Measurements from ENCODE around the gene PSMC1. TPM values are rescaled to one million over a fixed set of nuclear protein-coding genes. Genes with fewer than 3 reads are reported as not detected.
"Not testable (repeated sequence)": the region's sequence is repeated elsewhere in the genome, so short reads cannot be mapped to it uniquely, and the experiment has no call there.

The PSMC1 gene
- total RNA-seq, 1 donor from 2014 or later: 84.5 TPM

DNA sequence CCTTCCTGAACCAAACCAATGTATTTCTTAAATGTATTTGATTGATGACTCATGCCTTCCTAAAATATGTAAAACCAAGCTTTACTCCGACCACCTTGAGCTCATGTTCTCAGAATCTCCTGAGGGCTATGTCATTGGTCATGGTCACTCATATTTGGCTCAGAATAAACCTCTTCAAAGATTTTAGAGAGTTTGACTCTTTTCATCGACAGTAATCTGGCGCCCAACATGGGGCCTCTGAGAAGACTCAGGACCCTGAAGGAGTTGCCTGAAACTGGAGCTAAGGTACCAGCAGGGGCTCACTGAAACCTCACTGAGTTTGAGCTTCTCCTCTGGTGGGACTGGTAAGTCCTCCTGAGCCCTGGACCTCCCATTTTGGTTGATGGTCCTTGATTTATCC is 17.2 kb upstream of the PSMC1 start:
- TF ChIP-seq CTCF (IDR thresholded peaks at IDR 0.05; ENCODE audit: unreplicated experiment): no peak
- peaks cover 8% of the 10 kb centered on the region for H3K27me3 Mint-ChIP-seq (ENCODE audit: low read depth)
- no peaks in the 10 kb centered on the region for H3K4me1 Mint-ChIP-seq
- H3K27ac Mint-ChIP-seq: no peak overlapping the region
- DNase-seq (ENCODE audit: low spot score in 2 of 2, unreplicated experiment in 2 of 2): no peak
- H3K36me3 Mint-ChIP-seq: no peaks in the 10 kb centered on the region
- no peak overlapping the region for H3K4me3 Mint-ChIP-seq
- peaks cover 42% of the 10 kb centered on the region for H3K9me3 Mint-ChIP-seq

GRCh38 chr14:90242444-90242843 is 13.9 kb upstream of the PSMC1 start:
- no peak for TF ChIP-seq CTCF (IDR thresholded peaks at IDR 0.05; ENCODE audit: unreplicated experiment)
- Mint-ChIP-seq H3K27ac (no peak overlapping the region), H3K4me1 (no peaks in the 10 kb centered on the region), H3K36me3 (no peaks in the 10 kb centered on the region), H3K9me3 (peaks cover 30% of the 10 kb centered on the region), H3K27me3 (ENCODE audit: low read depth) (peaks cover 4% of the 10 kb centered on the region), H3K4me3 (no peak overlapping the region)
- DNase-seq (ENCODE audit: low spot score in 2 of 2, unreplicated experiment in 2 of 2): no peak

DNA sequence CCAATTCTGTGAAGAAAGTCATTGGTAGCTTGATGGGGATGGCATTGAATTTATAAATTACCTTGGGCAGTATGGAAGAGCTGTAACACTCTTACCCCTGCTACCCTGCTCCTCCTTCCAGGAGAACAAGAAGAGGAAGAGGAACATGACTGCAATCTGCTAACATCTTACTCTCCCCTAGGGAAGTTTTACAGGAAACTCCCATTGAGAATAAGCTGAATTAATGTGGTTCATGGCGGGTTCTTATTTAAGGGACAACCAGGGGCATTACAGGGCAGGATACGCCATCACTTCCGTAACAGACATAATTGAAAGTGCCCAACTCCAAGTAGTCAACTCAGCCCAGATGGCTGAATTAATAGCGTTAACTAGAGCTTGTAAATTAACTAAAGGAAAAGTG is 9.4 kb upstream of the PSMC1 start:
- H3K9me3 Mint-ChIP-seq: no peaks in the 10 kb centered on the region
- no peak for TF ChIP-seq CTCF (IDR thresholded peaks at IDR 0.05; ENCODE audit: unreplicated experiment)
- H3K27me3 Mint-ChIP-seq (ENCODE audit: low read depth): peaks cover 7% of the 10 kb centered on the region
- no peak overlapping the region for H3K4me3 Mint-ChIP-seq
- no peak for DNase-seq (ENCODE audit: low spot score in 2 of 2, unreplicated experiment in 2 of 2)
- no peaks in the 10 kb centered on the region for H3K36me3 Mint-ChIP-seq
- H3K4me1 Mint-ChIP-seq: no peaks in the 10 kb centered on the region
- no peak overlapping the region for H3K27ac Mint-ChIP-seq

DNA sequence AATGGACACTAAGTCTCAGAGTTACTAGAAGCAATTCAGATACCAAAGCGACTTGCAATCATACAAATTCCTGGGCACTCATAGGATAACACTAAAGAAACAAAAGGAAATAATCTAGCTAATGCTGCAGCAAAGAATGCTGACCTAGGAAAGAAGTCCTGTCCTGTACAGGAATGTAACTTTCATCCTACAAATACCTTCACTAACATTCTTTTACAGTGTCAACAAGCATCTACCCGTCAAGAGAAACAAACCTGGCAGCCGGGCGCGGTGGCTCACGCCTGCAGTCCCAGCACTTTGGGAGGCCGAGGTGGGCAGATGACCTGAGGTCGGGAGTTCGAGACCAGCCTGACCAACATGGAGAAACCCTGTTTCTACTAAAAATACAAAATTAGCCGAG is 8.9 kb upstream of the PSMC1 start:
- H3K27me3 Mint-ChIP-seq (ENCODE audit: low read depth): peaks cover 11% of the 10 kb centered on the region
- not testable (repeated sequence) for DNase-seq (ENCODE audit: low spot score in 2 of 2, unreplicated experiment in 2 of 2)

GRCh38 chr14:90248594-90248993 is 7.8 kb upstream of the PSMC1 start:
- TF ChIP-seq CTCF (IDR thresholded peaks at IDR 0.05; ENCODE audit: unreplicated experiment): no peak
- no peak overlapping the region for H3K4me3 Mint-ChIP-seq
- H3K36me3 Mint-ChIP-seq: no peaks in the 10 kb centered on the region
- no peaks in the 10 kb centered on the region for H3K9me3 Mint-ChIP-seq
- DNase-seq (ENCODE audit: low spot score in 2 of 2, unreplicated experiment in 2 of 2): no peak
- peaks cover 20% of the 10 kb centered on the region for H3K27me3 Mint-ChIP-seq (ENCODE audit: low read depth)
- H3K27ac Mint-ChIP-seq: no peak overlapping the region
- no peaks in the 10 kb centered on the region for H3K4me1 Mint-ChIP-seq

More for the DNA sequence above, 8.9 kb upstream of the PSMC1 start:
- H3K4me1 Mint-ChIP-seq, H3K36me3 Mint-ChIP-seq, H3K4me3 Mint-ChIP-seq, H3K9me3 Mint-ChIP-seq, H3K27ac Mint-ChIP-seq: not testable (repeated sequence)

DNA sequence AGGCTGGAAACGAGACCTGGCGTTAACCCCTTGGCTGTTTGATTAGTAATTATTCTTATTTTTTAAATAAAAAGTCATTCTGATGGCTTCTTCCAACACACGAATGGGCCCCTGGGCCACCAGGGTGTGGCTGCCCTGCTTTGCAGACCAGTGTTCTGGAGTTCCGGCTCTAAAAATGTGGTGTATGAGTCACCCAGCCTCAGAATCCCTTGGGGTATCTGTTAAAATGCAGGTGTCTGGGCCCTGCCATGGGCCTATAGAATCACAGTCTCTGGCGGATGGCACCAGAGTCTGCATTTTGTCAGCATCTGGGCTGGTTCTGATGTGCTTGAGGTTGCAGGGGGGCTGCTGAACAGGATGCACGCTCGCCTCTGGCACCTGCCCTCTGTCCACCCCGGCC is 2.5 kb upstream of the PSMC1 start:
- H3K27ac Mint-ChIP-seq: no peak overlapping the region
- H3K27me3 Mint-ChIP-seq (ENCODE audit: low read depth): peaks cover 31% of the 10 kb centered on the region
- no peak overlapping the region for H3K4me3 Mint-ChIP-seq
- TF ChIP-seq CTCF (IDR thresholded peaks at IDR 0.05; ENCODE audit: unreplicated experiment): no peak
- peaks cover 2% of the 10 kb centered on the region for H3K36me3 Mint-ChIP-seq
- H3K9me3 Mint-ChIP-seq: no peaks in the 10 kb centered on the region
- DNase-seq (ENCODE audit: low spot score in 2 of 2, unreplicated experiment in 2 of 2): no peak
- H3K4me1 Mint-ChIP-seq: peaks cover 22% of the 10 kb centered on the region

All from mesothelial cell of epicardium (in vitro differentiated cells).